Measurements from ENCODE around the gene NPFFR2. TPM values are rescaled to one million over a fixed set of nuclear protein-coding genes. Genes with fewer than 3 reads are reported as not detected.
"Not testable (repeated sequence)": the region's sequence is repeated elsewhere in the genome, so short reads cannot be mapped to it uniquely, and the experiment has no call there.

The NPFFR2 gene
- total and polyA plus RNA-seq, 2 of the 13 experiments (the other 11 are each of a cell fraction or from before 2014, with no cell fraction given), result not detected

DNA sequence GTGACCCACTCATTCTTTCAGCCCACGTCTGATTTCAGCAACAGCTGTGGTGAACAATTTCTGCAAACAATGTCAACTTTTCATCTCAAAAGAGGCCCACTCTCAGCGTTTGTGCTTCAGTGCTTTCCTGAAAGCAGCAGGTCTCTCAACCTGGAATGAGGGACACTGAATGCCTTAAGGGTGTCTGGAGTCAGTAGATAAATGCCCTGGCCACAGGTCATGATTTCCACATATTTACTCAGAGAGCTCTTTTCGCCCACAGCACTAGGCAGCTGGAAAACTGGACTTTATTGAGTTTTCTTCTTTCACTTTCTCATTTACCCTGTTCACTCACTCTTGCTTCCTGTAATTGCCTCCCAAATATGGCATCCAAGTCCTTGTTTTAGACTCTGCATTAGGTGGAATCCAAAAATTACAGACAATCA lies 52.8 kb downstream of the NPFFR2 start (continued):
- TF ChIP-seq ZBTB40 (IDR thresholded peaks at IDR 0.05) (no peak), ZBTB40 (CRISPR knock-in tag; IDR thresholded peaks at IDR 0.05) (no peak), SIN3A (IDR thresholded peaks at IDR 0.05; ENCODE audit: borderline replicate concordance, low read depth, low read length) (no peak), ZNF276 (CRISPR knock-in tag; IDR thresholded peaks at IDR 0.05; ENCODE audit: low read depth) (no peak), HDAC6 (IDR thresholded peaks at IDR 0.05; ENCODE audit: low read depth, low read length) (no peak), PBX3 (CRISPR knock-in tag; IDR thresholded peaks at IDR 0.05; ENCODE audit: borderline replicate concordance) (no peak), MED1 (CRISPR knock-in tag; IDR thresholded peaks at IDR 0.05) (no peak), RBM22 (optimal IDR thresholded peaks at IDR 0.05; ENCODE audit: low read length) (no peak)
- TF ChIP-seq, protein P1, sequence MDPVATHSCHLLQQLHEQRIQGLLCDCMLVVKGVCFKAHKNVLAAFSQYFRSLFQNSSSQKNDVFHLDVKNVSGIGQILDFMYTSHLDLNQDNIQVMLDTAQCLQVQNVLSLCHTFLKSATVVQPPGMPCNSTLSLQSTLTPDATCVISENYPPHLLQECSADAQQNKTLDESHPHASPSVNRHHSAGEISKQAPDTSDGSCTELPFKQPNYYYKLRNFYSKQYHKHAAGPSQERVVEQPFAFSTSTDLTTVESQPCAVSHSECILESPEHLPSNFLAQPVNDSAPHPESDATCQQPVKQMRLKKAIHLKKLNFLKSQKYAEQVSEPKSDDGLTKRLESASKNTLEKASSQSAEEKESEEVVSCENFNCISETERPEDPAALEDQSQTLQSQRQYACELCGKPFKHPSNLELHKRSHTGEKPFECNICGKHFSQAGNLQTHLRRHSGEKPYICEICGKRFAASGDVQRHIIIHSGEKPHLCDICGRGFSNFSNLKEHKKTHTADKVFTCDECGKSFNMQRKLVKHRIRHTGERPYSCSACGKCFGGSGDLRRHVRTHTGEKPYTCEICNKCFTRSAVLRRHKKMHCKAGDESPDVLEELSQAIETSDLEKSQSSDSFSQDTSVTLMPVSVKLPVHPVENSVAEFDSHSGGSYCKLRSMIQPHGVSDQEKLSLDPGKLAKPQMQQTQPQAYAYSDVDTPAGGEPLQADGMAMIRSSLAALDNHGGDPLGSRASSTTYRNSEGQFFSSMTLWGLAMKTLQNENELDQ (CRISPR knock-in tag; IDR thresholded peaks at IDR 0.05; ENCODE audit: borderline replicate concordance), result no peak

GRCh38 chr4:72090606-72091005 lies 58.8 kb downstream of the NPFFR2 start:
- POLR2A ChIA-PET; H4K20me1 ChIP-seq (ENCODE audit: insufficient read depth, low read length); DNase-seq (ENCODE audit: low spot score); BruUV-seq (replicated peaks); FAIRE-seq; H3K27me3 ChIP-seq (ENCODE audit: control insufficient read depth in 1 of 2, insufficient read depth in 2 of 2, low read length in 2 of 2); H3K9ac ChIP-seq (ENCODE audit: insufficient read depth, low read depth, low read length); H3K36me3 ChIP-seq (replicated peaks in 1 of 2; ENCODE audit: control insufficient read depth in 1 of 2, insufficient read depth in 2 of 2, low read length in 2 of 2); H2AFZ ChIP-seq (ENCODE audit: low read length); H3K4me3 ChIP-seq (replicated peaks in 1 of 3; ENCODE audit: insufficient read depth in 1 of 3, low read depth in 2 of 3, low read length in 3 of 3); intact Hi-C loops (cut with micrococcal nuclease; ENCODE audit: unreplicated experiment); CTCF ChIA-PET (ENCODE audit: low intra/inter-chr PET ratio, low total read pairs); H3K27ac ChIP-seq (ENCODE audit: extremely low read length, insufficient read depth, low read length); ATAC-seq; H3K79me2 ChIP-seq (ENCODE audit: insufficient read depth, low read length); H3K4me1 ChIP-seq (ENCODE audit: insufficient read depth, low read length); H3K9me3 ChIP-seq (ENCODE audit: low read length); in situ Hi-C loops (cut with HindIII; ENCODE audit: extremely low pct_ligation_motif_present, low pct_unique_long_range_greater_than_20kb); H3K4me2 ChIP-seq (ENCODE audit: low read depth, low read length): not testable (repeated sequence)
- WGBS (ENCODE audit: low lambda C conversion rate), result 0% methylated on average over 2 of the region's 2 CpGs
